GM18505 (cell line): ENCODE measurements around the gene RAET1G.
"Not testable (repeated sequence)": the region's sequence is repeated elsewhere in the genome, so short reads cannot be mapped to it uniquely, and the experiment has no call there.

Experiments
- ATAC-seq: cut with Tn5 transposase; IDR thresholded peaks from one replicate; pipeline ENCODE4 v1.9.1; 2021; ENCODE audit not compliant: unreplicated experiment
- POLR2A ChIP-seq: IDR thresholded peaks from 4 replicates; pipeline ENCODE4 v1.6.1; 2011; ENCODE audit warnings: borderline replicate concordance; ENCODE audit not compliant: insufficient read depth, insufficient read length; ENCODE audit errors: extremely low read depth

The RAET1G gene

GRCh38 chr6:149903938-149904611 is 18.8 kb downstream of the RAET1G start:
- TF ChIP-seq POLR2A, result no peak
- no peak for ATAC-seq

- no peak for TF ChIP-seq POLR2A
- no peak for ATAC-seq
Measured at GRCh38 chr6:149901444-149902140, 21.3 kb downstream of the RAET1G start.

GRCh38 chr6:149900620-149901443 is 22.1 kb downstream of the RAET1G start:
- TF ChIP-seq POLR2A, result no peak
- no peak for ATAC-seq

- no peak for TF ChIP-seq POLR2A
- no peak for ATAC-seq
Measured at GRCh38 chr6:149899926-149900619, 22.8 kb downstream of the RAET1G start.

- ATAC-seq, result no peak
Measured at GRCh38 chr6:149899486-149899885, 23.4 kb downstream of the RAET1G start.

GRCh38 chr6:149898966-149899365 is 24.0 kb downstream of the RAET1G start:
- ATAC-seq, result no peak
- TF ChIP-seq POLR2A, result no peak

More at GRCh38 chr6:149899486-149899885, 23.4 kb downstream of the RAET1G start:
- TF ChIP-seq POLR2A, result no peak

GRCh38 chr6:149897855-149898744 is 24.8 kb downstream of the RAET1G start, which contains the start of gene RAET1E:
TSS of gene RAET1E (minus strand) at chr6:149898113. CDS start at chr6:149890901, 7,212 bp downstream.
- TF ChIP-seq POLR2A, result no peak

GRCh38 chr6:149897015-149897697 is 25.8 kb downstream of the RAET1G start:
- no peak for TF ChIP-seq POLR2A
- ATAC-seq, result no peak

More at GRCh38 chr6:149897855-149898744, 24.8 kb downstream of the RAET1G start, which contains the start of gene RAET1E:
- ATAC-seq, result no peak

- no peak for TF ChIP-seq POLR2A
- no peak for ATAC-seq
Measured at GRCh38 chr6:149896491-149896890, 26.4 kb downstream of the RAET1G start.

- ATAC-seq, result no peak
- no peak for TF ChIP-seq POLR2A
Measured at GRCh38 chr6:149895833-149896271, 27.1 kb downstream of the RAET1G start.

GRCh38 chr6:149895048-149895590 is 27.8 kb downstream of the RAET1G start:
- TF ChIP-seq POLR2A, result no peak
- no peak for ATAC-seq

GRCh38 chr6:149891864-149892263 is 31.1 kb downstream of the RAET1G start:
- not testable (repeated sequence) for ATAC-seq

- ATAC-seq, result no peak
- TF ChIP-seq POLR2A, result no peak
Measured at GRCh38 chr6:149891259-149891658, 31.7 kb downstream of the RAET1G start.
